Mesothelial cell of epicardium (in vitro differentiated cells): ENCODE results near the gene BLOC1S4. TPM values are rescaled to one million over a fixed set of nuclear protein-coding genes. Genes with fewer than 3 reads are reported as not detected.

Experiments used
- DNase-seq, 2 experiments: peaks; one replicate each; pipeline ENCODE4 v3.0.0; 2021; ENCODE audit warnings: low spot score in 2 of 2; ENCODE audit not compliant: unreplicated experiment in 2 of 2
- H3K27ac Mint-ChIP-seq: 2 replicates; pipeline ENCODE4 v1.8.0; 2021; ENCODE audit warnings: mixed read lengths
- H3K27me3 Mint-ChIP-seq: 2 replicates; pipeline ENCODE4 v1.8.0; 2021; ENCODE audit warnings: low read depth, mixed read lengths
- H3K36me3 Mint-ChIP-seq: 2 replicates; pipeline ENCODE4 v1.8.0; 2021; ENCODE audit warnings: mixed read lengths
- H3K4me1 Mint-ChIP-seq: 2 replicates; pipeline ENCODE4 v1.8.0; 2021; ENCODE audit warnings: mixed read lengths
- H3K4me3 Mint-ChIP-seq: 2 replicates; pipeline ENCODE4 v1.8.0; 2021; ENCODE audit warnings: mild to moderate bottlenecking, moderate library complexity, mixed read lengths
- H3K9me3 Mint-ChIP-seq: 2 replicates; pipeline ENCODE4 v1.8.0; 2021; ENCODE audit warnings: mixed read lengths
- CTCF ChIP-seq: fragments of 200-600 bp; sonication (generic); IDR thresholded peaks from one replicate; pipeline ENCODE4 v1.5.0; 2021; ENCODE audit warnings: antibody characterized with exemption; ENCODE audit not compliant: unreplicated experiment
- total RNA-seq: library from RNA; stranded (reverse); gene quantifications from 3 replicates; pipeline ENCODE4 v1.2.1, GENCODE V29; 2021

Gene BLOC1S4
- total RNA-seq, 1 donor from 2014 or later, result 18.0 TPM

GRCh38 chr4:6695660-6696610, 20.0 kb upstream of the BLOC1S4 start:
- TF ChIP-seq CTCF, result no peak
- H3K27ac Mint-ChIP-seq, result peak overlapping the region; percentile 19
- H3K36me3 Mint-ChIP-seq, result peaks cover 19% of the 10 kb centered on the region
- no peak overlapping the region for H3K4me3 Mint-ChIP-seq
- DNase-seq, result no peak
- H3K9me3 Mint-ChIP-seq, result no peaks in the 10 kb centered on the region
- H3K4me1 Mint-ChIP-seq, result peaks cover 23% of the 10 kb centered on the region
- no peaks in the 10 kb centered on the region for H3K27me3 Mint-ChIP-seq

GRCh38 chr4:6696611-6697010, 19.4 kb upstream of the BLOC1S4 start:
- Mint-ChIP-seq H3K4me3 (no peak overlapping the region), H3K4me1 (peaks cover 23% of the 10 kb centered on the region), H3K9me3 (no peaks in the 10 kb centered on the region), H3K36me3 (peaks cover 23% of the 10 kb centered on the region), H3K27me3 (no peaks in the 10 kb centered on the region), H3K27ac (peak overlapping the region; percentile 19)
- TF ChIP-seq CTCF, result no peak
- no peak for DNase-seq

GRCh38 chr4:6697131-6697530, 18.8 kb upstream of the BLOC1S4 start:
- H3K27me3 Mint-ChIP-seq, result no peaks in the 10 kb centered on the region
- no peak overlapping the region for H3K27ac Mint-ChIP-seq
- H3K4me1 Mint-ChIP-seq, result peaks cover 23% of the 10 kb centered on the region
- no peak for TF ChIP-seq CTCF
- no peak for DNase-seq
- H3K9me3 Mint-ChIP-seq, result no peaks in the 10 kb centered on the region
- H3K36me3 Mint-ChIP-seq, result peaks cover 27% of the 10 kb centered on the region
- H3K4me3 Mint-ChIP-seq, result no peak overlapping the region

GRCh38 chr4:6699388-6699787, 16.6 kb upstream of the BLOC1S4 start:
- no peak for DNase-seq
- H3K27me3 Mint-ChIP-seq, result no peaks in the 10 kb centered on the region
- peaks cover 47% of the 10 kb centered on the region for H3K36me3 Mint-ChIP-seq
- peaks cover 5% of the 10 kb centered on the region for H3K4me1 Mint-ChIP-seq
- no peak for TF ChIP-seq CTCF
- H3K27ac Mint-ChIP-seq, result no peak overlapping the region
- peaks cover 18% of the 10 kb centered on the region for H3K9me3 Mint-ChIP-seq
- H3K4me3 Mint-ChIP-seq, result no peak overlapping the region

GRCh38 chr4:6699903-6700302, 16.1 kb upstream of the BLOC1S4 start:
- no peak for TF ChIP-seq CTCF
- no peak overlapping the region for H3K27ac Mint-ChIP-seq
- peaks cover 3% of the 10 kb centered on the region for H3K4me1 Mint-ChIP-seq
- H3K36me3 Mint-ChIP-seq, result peaks cover 52% of the 10 kb centered on the region
- H3K27me3 Mint-ChIP-seq, result no peaks in the 10 kb centered on the region
- H3K4me3 Mint-ChIP-seq, result no peak overlapping the region
- H3K9me3 Mint-ChIP-seq, result peaks cover 23% of the 10 kb centered on the region
- no peak for DNase-seq
